GM12878 (cell line): ENCODE measurements around the gene ARCN1. TPM values are rescaled to one million over a fixed set of nuclear protein-coding genes. Genes with fewer than 3 reads are reported as not detected.

ENCODE experiments used
- ATAC-seq: fragments of 200-7000 bp; cut with Tn5 transposase; 3 replicates; pipeline ENCODE4 v1.9.1; 2020; ENCODE audit warnings: mild to moderate bottlenecking, moderate library complexity
- BruUV-seq: library from RNA; stranded (reverse); fragments of 400-500 nt; replicated peaks from 2 replicates; lab custom pipeline; 2021; lab: Mats Ljungman, UMichigan
- CTCF ChIA-PET: fragments of 300-600 bp; sonication (Branson Sonifier 250); formaldehyde crosslinking; extraction: SDS; loops from one replicate; lab custom pipeline; 2021; ENCODE audit warnings: inconsistent platforms; lab: Yijun Ruan, JAX
- POLR2A ChIA-PET: fragments of 350-600 bp; formaldehyde crosslinking; extraction: SDS; loops from one replicate; lab custom pipeline; 2021; ENCODE audit warnings: inconsistent platforms; lab: Charles Lee
- RAD21 ChIA-PET: fragments of 300-600 bp; sonication (Branson Sonifier 250); formaldehyde crosslinking; loops from one replicate; lab custom pipeline; 2023; ENCODE audit warnings: antibody characterized with exemption; ENCODE audit not compliant: unreplicated experiment; lab: Charles Lee
- SMC1A ChIA-PET: fragments of 300-600 bp; sonication (Branson Sonifier 250); formaldehyde crosslinking; loops from one replicate; lab custom pipeline; 2023; ENCODE audit not compliant: unreplicated experiment, uncharacterized antibody; lab: Charles Lee
- DNase-seq: peaks from one replicate; pipeline ENCODE4 v3.0.0-alpha.2; 2011; ENCODE audit warnings: low read depth, low spot score
- FAIRE-seq: peaks from 3 replicates; lab custom pipeline; 2011; peaks lifted over from hg19 to GRCh38; lab: Jason Lieb, UNC
- H2AFZ ChIP-seq: 2 replicates; pipeline ENCODE4 v1.6.0; 2011; ENCODE audit warnings: low read depth, low read length, control low read depth; ENCODE audit not compliant: control insufficient read depth
- H3K27ac ChIP-seq: 2 replicates; pipeline ENCODE4 v1.5.1; 2011; ENCODE audit warnings: control low read depth; ENCODE audit not compliant: control insufficient read depth, insufficient read depth
- H3K27me3 ChIP-seq, 2 experiments: replicated peaks in 1 of 2; 2 replicates each; pipeline versions ENCODE4 v1.6.0 to v1.6.1; 2011; ENCODE audit warnings: low read length in 1 of 2; ENCODE audit not compliant: control insufficient read depth in 2 of 2, insufficient read depth in 2 of 2
- H3K36me3 ChIP-seq, 2 experiments: 2 replicates each; pipeline ENCODE4 v1.5.1; 2011; ENCODE audit warnings: low read length in 1 of 2; ENCODE audit not compliant: control insufficient read depth in 2 of 2, insufficient read depth in 2 of 2
- H3K4me1 ChIP-seq: 2 replicates; pipeline ENCODE4 v1.6.1; 2011; ENCODE audit warnings: mild to moderate bottlenecking, low read length, moderate library complexity, mixed read lengths; ENCODE audit not compliant: control insufficient read depth, insufficient read depth
- H3K4me2 ChIP-seq: 2 replicates; pipeline ENCODE4 v1.6.0; 2011; ENCODE audit warnings: control low read depth; ENCODE audit not compliant: control insufficient read depth, insufficient read depth
- H3K4me3 ChIP-seq: fragments of 200-600 bp; sonication (generic); 2 replicates; pipeline ENCODE4 v1.5.1; 2016
- H3K79me2 ChIP-seq: 2 replicates; pipeline ENCODE4 v1.6.0; 2011; ENCODE audit warnings: low read length; ENCODE audit not compliant: control insufficient read depth, insufficient read depth
- H3K9ac ChIP-seq: 2 replicates; pipeline ENCODE4 v1.8.0; 2011; ENCODE audit warnings: low read length, control low read depth, mixed read lengths; ENCODE audit not compliant: control insufficient read depth, insufficient read depth
- H3K9me3 ChIP-seq: replicated peaks from 3 replicates; pipeline ENCODE4 v1.5.1; 2011; ENCODE audit warnings: mild to moderate bottlenecking, low read length; ENCODE audit not compliant: control insufficient read depth, insufficient read depth
- H4K20me1 ChIP-seq: 2 replicates; pipeline ENCODE4 v1.6.0; 2011; ENCODE audit not compliant: control insufficient read depth, insufficient read depth
- BACH1 ChIP-seq: fragments of 450-650 bp; IDR thresholded peaks from 2 replicates; pipeline ENCODE4 v1.6.1; 2017; ENCODE audit warnings: mild to moderate bottlenecking, borderline replicate concordance
- CEBPB ChIP-seq, 2 experiments: fragments of 150-350 bp in 1 of 2; IDR thresholded peaks; 2 replicates each; pipeline ENCODE4 v1.6.1; 2012 to 2014; ENCODE audit warnings: low read depth in 2 of 2, low read length in 2 of 2, borderline replicate concordance in 1 of 2, inconsistent platforms in 1 of 2
- CTCF ChIP-seq, 3 experiments: IDR thresholded peaks in 2 of 3; conservative IDR thresholded peaks in 1 of 3; 2 replicates each; pipeline ENCODE4 v1.5.1; 2011; ENCODE audit warnings: low read depth in 3 of 3, low read length in 3 of 3, mild to moderate bottlenecking in 3 of 3, control low read depth in 2 of 3, moderate library complexity in 2 of 3, inconsistent platforms in 1 of 3, mixed read lengths in 1 of 3; ENCODE audit not compliant: control insufficient read depth in 2 of 3, insufficient read depth in 1 of 3; ENCODE audit errors: extremely low read depth in 1 of 3
- FOXK2 ChIP-seq: fragments of 450-650 bp; IDR thresholded peaks from 2 replicates; pipeline ENCODE4 v1.6.1; 2017; ENCODE audit warnings: mild to moderate bottlenecking, moderate library complexity
- NBN ChIP-seq: fragments of 450-650 bp; IDR thresholded peaks from 2 replicates; pipeline ENCODE4 v1.6.1; 2016
- NFYA ChIP-seq: IDR thresholded peaks from 2 replicates; pipeline ENCODE4 v1.6.1; 2011; ENCODE audit warnings: low read depth, mild to moderate bottlenecking, low read length, improper control_type of control experiment, borderline replicate concordance
- POLR2AphosphoS5 ChIP-seq: IDR thresholded peaks from 2 replicates; pipeline ENCODE4 v1.6.1; 2011; ENCODE audit warnings: mild to moderate bottlenecking, low read length, inconsistent platforms
- SUPT20H ChIP-seq: IDR thresholded peaks from 2 replicates; pipeline ENCODE4 v1.6.1; 2011; ENCODE audit warnings: low read depth, mild to moderate bottlenecking, low read length, moderate library complexity, borderline replicate concordance; ENCODE audit not compliant: control insufficient read depth
- ZBTB4 ChIP-seq: fragments of 450-650 bp; formaldehyde crosslinking; IDR thresholded peaks from 2 replicates; pipeline ENCODE4 v1.4.0; 2022; ENCODE audit warnings: mild to moderate bottlenecking, moderate library complexity
- ZZZ3 ChIP-seq: IDR thresholded peaks from 2 replicates; pipeline ENCODE4 v1.6.1; 2011; ENCODE audit warnings: low read depth; ENCODE audit not compliant: control insufficient read depth, insufficient read length
- WGBS: methylation state at CpG from one replicate; pipeline ENCODE4 v1.1.6; 2016; ENCODE audit warnings: low lambda C conversion rate; ENCODE audit not compliant: insufficient replicate concordance, insufficient coverage; ENCODE audit errors: missing lambda C conversion rate; 5-methylcytosine and 5-hydroxymethylcytosine counted together
- in situ Hi-C: fragments of 300-500 bp; cut with MboI; formaldehyde crosslinking; loops from 9 replicates; pipeline ENCODE4 v1.14.3; 2018; ENCODE audit warnings: mixed read lengths
- intact Hi-C: fragments of 100-400 bp; cut with micrococcal nuclease; formaldehyde crosslinking; loops from one replicate; pipeline ENCODE4 v1.14.2; 2022; ENCODE audit not compliant: unreplicated experiment
- polyA plus RNA-seq, 11 experiments: library from polyadenylated mRNA; depleted of rRNA in 4 of 11; unstranded in 6 of 11; stranded (reverse) in 5 of 11; fragments of >200 nt; fragmentation: Nextera tagmentation in 4 of 11; fragmentation: Illumina TruSeq in 1 of 11; extraction: Ambion mirVana in 4 of 11; extraction: Trizol in 1 of 11; gene quantifications; 1 replicate in 1 of 11; 2 replicates in 10 of 11; pipeline versions ENCODE4 v1.2.1 to v1.2.3, GENCODE V29; 2011 to 2016; ENCODE audit warnings: inconsistent platforms in 2 of 11, missing spikeins in 2 of 11, low read depth in 1 of 11
- total RNA-seq, 4 experiments: library from RNA; depleted of rRNA in 3 of 4; stranded (reverse); fragments of >200 nt in 3 of 4; fragmentation: Illumina TruSeq in 1 of 4; extraction: Trizol in 1 of 4; gene quantifications; 2 replicates each; pipeline versions ENCODE4 v1.2.1 to v1.2.3, GENCODE V29; 2013 to 2021
- TF ChIP-seq, protein P1 (sequence below): fragments of 450-650 bp; IDR thresholded peaks from 2 replicates; pipeline ENCODE4 v1.6.1; 2014; ENCODE audit warnings: mild to moderate bottlenecking

ARCN1 gene
- total and polyA plus RNA-seq, 10 of the 15 experiments (the other 5 are each of a cell fraction or from before 2014, with no cell fraction given), result 33.3 to 172 (median 106) TPM

- TF ChIP-seq NBN (no peak), FOXK2 (no peak), SUPT20H (no peak), BACH1 (no peak)
Measured at GRCh38 chr11:118639899-118640298, 67.7 kb downstream of the ARCN1 start (continued).

- FAIRE-seq, result no peak
- Histone ChIP-seq H3K4me3 (no peak overlapping the region), H3K79me2 (no peaks in the 10 kb centered on the region), H2AFZ (no peak overlapping the region), H3K36me3 (no peaks in the 10 kb centered on the region), H3K27ac (no peak overlapping the region), H3K9ac (no peak overlapping the region), H3K4me2 (no peak overlapping the region), H3K27me3 (peaks cover 3 to 4% of the 10 kb centered on the region in 2 experiments), H3K9me3 (no peaks in the 10 kb centered on the region), H4K20me1 (no peaks in the 10 kb centered on the region), H3K4me1 (no peaks in the 10 kb centered on the region)
- no TSS peak for BruUV-seq
- RAD21 ChIA-PET, result no interaction called here
- intact Hi-C loops, result no loop called here
- POLR2A ChIA-PET, result no interaction called here
- in situ Hi-C loops, result no loop called here
- 22% methylated on average over 5 of the region's 5 CpGs for WGBS
- TF ChIP-seq POLR2AphosphoS5, result no peak
- no peak for TF ChIP-seq ZBTB4 (CRISPR knock-in tag)
- no peak for TF ChIP-seq ZZZ3
- TF ChIP-seq, protein P1, sequence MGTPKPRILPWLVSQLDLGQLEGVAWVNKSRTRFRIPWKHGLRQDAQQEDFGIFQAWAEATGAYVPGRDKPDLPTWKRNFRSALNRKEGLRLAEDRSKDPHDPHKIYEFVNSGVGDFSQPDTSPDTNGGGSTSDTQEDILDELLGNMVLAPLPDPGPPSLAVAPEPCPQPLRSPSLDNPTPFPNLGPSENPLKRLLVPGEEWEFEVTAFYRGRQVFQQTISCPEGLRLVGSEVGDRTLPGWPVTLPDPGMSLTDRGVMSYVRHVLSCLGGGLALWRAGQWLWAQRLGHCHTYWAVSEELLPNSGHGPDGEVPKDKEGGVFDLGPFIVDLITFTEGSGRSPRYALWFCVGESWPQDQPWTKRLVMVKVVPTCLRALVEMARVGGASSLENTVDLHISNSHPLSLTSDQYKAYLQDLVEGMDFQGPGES, result no peak
- no peak for TF ChIP-seq NFYA
- no peak for TF ChIP-seq CEBPB (IDR thresholded peaks at IDR 0.05; ENCODE audit: borderline replicate concordance in 1 of 2, low read depth in 2 of 2, low read length in 2 of 2)
- TF ChIP-seq CTCF (IDR thresholded peaks at IDR 0.05 in 2 of 3, conservative IDR thresholded peaks at IDR 0.05 in 1 of 3; ENCODE audit: control insufficient read depth in 2 of 3, extremely low read depth in 1 of 3, insufficient read depth in 1 of 3, low read depth in 3 of 3, low read length in 3 of 3), result peak in 1 of 3 experiments; percentile 1; a peak in 1 of 6 replicates
- no peak for DNase-seq
- CTCF ChIA-PET, result no interaction called here
- SMC1A ChIA-PET, result no interaction called here
- 0 out of 3 replicates have a peak, but pooled peaks have one; percentile 29 for ATAC-seq
Measured at GRCh38 chr11:118640332-118641154, 68.3 kb downstream of the ARCN1 start.
